CD4-positive, alpha-beta T cell treated with Interleukin-1 beta for 1 hour (primary cell): Measurements from ENCODE around the gene AGK.
"Not testable (repeated sequence)": the region's sequence is repeated elsewhere in the genome, so short reads cannot be mapped to it uniquely, and the experiment has no call there.

Experiments used
- DNase-seq, 2 donors: peaks; one replicate each; pipeline ENCODE4 v3.0.0-alpha.2; 2020 to 2022

AGK gene

GRCh38 chr7:141686074-141686473 is 134.9 kb downstream of the AGK start:
- DNase-seq, result no peak

GRCh38 chr7:141686670-141687069 is 135.5 kb downstream of the AGK start:
- DNase-seq, result no peak

- DNase-seq, result no peak
Measured at GRCh38 chr7:141688043-141688442, 136.8 kb downstream of the AGK start.

GRCh38 chr7:141689072-141689825 is 138.0 kb downstream of the AGK start:
- not testable (repeated sequence) for DNase-seq

GRCh38 chr7:141691540-141691939 is 140.3 kb downstream of the AGK start:
- DNase-seq, result no peak

GRCh38 chr7:141691961-141692360 is 140.8 kb downstream of the AGK start:
- no peak for DNase-seq

GRCh38 chr7:141693082-141693481 is 141.9 kb downstream of the AGK start:
- DNase-seq, result no peak

- no peak for DNase-seq
Measured at GRCh38 chr7:141695803-141696289, 144.6 kb downstream of the AGK start.

GRCh38 chr7:141696348-141696747 is 145.1 kb downstream of the AGK start:
- no peak for DNase-seq

GRCh38 chr7:141697211-141697871 is 146.1 kb downstream of the AGK start:
- no peak for DNase-seq

GRCh38 chr7:141698247-141699015 is 147.2 kb downstream of the AGK start:
- DNase-seq, result no peak

- DNase-seq, result no peak
Measured at GRCh38 chr7:141699860-141700259, 148.7 kb downstream of the AGK start.

- no peak for DNase-seq
Measured at GRCh38 chr7:141700296-141700847, 149.2 kb downstream of the AGK start.

GRCh38 chr7:141700848-141701371 is 149.7 kb downstream of the AGK start:
- DNase-seq, result peak in 1 of 2 donors; percentile 12

- DNase-seq, result peak; percentile 78 to 79
Measured at GRCh38 chr7:141701489-141702046, 150.4 kb downstream of the AGK start.

GRCh38 chr7:141702047-141702567 is 150.9 kb downstream of the AGK start, which contains the start of gene DENND11:
Gene DENND11 (minus strand): TSS chr7:141702166. CDS start chr7:141702153, 13 bp downstream.
- DNase-seq, result peak; percentile 57 to 60

GRCh38 chr7:141702892-141703291 is 151.7 kb downstream of the AGK start:
- DNase-seq, result no peak

GRCh38 chr7:141704112-141704511 is 152.9 kb downstream of the AGK start:
- DNase-seq, result no peak

- DNase-seq, result no peak
Measured at GRCh38 chr7:141704741-141705140, 153.5 kb downstream of the AGK start.
